Upper lobe of left lung (tissue), 4 donors: ENCODE data around the gene FRAS1.

Experiments
- POLR2A ChIP-seq, 4 donors: fragments of 450-650 bp; IDR thresholded peaks; one replicate each; pipeline ENCODE4 v1.5.1; 2016 to 2017; ENCODE audit warnings: antibody characterized with exemption in 4 of 4, mild to moderate bottlenecking in 2 of 4
- POLR2AphosphoS5 ChIP-seq, 2 donors: sonication (generic); formaldehyde crosslinking; IDR thresholded peaks; one replicate each; pipeline ENCODE4 v1.5.1; 2017; ENCODE audit warnings: antibody characterized with exemption in 2 of 2
- TF ChIP-seq, protein P1 (sequence below), 6 experiments: fragments of 450-650 bp in 4 of 6; fragments of 200-600 bp in 2 of 6; sonication (generic) in 2 of 6; IDR thresholded peaks; one replicate each; pipeline ENCODE4 v1.5.1; 2016 to 2019; ENCODE audit warnings: antibody characterized with exemption in 6 of 6

DNA sequence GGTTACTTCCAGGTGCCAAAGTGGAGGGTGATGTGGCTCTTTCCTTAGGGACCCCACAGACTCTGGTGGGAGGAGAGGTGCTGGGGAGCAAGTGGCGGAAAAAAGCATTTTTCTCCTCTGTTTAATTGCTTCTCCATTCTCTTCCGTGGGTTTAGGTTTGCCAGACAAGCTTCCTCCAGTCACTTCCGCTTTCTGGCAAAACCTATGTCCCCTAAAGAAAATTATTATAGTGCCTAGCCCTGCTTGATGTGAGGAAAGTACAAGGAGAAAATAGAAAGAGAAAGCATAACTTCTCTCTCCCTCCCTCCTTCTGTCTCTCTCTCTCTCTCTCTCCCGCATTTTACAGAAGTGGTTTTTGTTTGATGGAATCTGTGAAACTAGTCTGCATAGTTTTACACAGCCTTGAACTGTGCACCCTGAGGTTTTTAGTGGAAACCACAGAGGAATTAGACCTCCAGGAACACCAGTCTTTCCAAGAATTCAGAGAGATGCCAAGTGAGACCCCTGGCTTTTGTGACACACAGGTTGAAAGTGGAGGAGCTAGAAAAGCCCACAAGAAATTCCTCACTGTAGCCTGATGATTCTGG, 263.3 kb downstream of the FRAS1 start:
- TF ChIP-seq, protein P1, sequence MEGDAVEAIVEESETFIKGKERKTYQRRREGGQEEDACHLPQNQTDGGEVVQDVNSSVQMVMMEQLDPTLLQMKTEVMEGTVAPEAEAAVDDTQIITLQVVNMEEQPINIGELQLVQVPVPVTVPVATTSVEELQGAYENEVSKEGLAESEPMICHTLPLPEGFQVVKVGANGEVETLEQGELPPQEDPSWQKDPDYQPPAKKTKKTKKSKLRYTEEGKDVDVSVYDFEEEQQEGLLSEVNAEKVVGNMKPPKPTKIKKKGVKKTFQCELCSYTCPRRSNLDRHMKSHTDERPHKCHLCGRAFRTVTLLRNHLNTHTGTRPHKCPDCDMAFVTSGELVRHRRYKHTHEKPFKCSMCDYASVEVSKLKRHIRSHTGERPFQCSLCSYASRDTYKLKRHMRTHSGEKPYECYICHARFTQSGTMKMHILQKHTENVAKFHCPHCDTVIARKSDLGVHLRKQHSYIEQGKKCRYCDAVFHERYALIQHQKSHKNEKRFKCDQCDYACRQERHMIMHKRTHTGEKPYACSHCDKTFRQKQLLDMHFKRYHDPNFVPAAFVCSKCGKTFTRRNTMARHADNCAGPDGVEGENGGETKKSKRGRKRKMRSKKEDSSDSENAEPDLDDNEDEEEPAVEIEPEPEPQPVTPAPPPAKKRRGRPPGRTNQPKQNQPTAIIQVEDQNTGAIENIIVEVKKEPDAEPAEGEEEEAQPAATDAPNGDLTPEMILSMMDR (IDR thresholded peaks at IDR 0.05) = no peak
- TF ChIP-seq POLR2AphosphoS5 (IDR thresholded peaks at IDR 0.05) (no peak), POLR2A (IDR thresholded peaks at IDR 0.05) (no peak)
